ENCODE results near the gene IRX5.

The IRX5 gene

DNA sequence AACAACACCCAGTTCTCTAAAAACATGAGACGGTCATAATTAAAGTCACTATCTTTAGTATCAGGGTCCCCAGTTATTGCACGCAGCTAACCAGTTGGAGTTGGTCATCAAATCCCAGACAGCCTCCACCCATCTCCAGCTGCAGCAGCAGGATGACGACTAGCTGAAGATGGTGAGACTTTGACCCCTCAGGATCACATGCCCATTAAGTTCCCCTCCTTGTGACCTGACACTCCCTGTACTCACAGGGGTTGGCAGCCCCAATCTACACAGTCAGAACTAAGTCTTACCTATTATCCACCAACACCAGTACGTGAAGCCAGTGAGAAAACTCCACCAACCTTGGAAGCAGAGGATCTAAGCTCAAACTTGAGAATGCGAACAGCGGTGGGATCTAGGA is 37.7 kb upstream of the IRX5 start:
- CTCF ChIA-PET, result no interaction called here
- DNase-seq (ENCODE audit: extremely low spot score), result no peak
- POLR2A ChIA-PET, result no interaction called here
- TF ChIP-seq SP1 (IDR thresholded peaks at IDR 0.05) (no peak), FOXM1 (IDR thresholded peaks at IDR 0.05; ENCODE audit: borderline replicate concordance) (no peak), L3MBTL2 (conservative IDR thresholded peaks at IDR 0.05) (no peak), FOXA1 (IDR thresholded peaks at IDR 0.05) (no peak)

DNA sequence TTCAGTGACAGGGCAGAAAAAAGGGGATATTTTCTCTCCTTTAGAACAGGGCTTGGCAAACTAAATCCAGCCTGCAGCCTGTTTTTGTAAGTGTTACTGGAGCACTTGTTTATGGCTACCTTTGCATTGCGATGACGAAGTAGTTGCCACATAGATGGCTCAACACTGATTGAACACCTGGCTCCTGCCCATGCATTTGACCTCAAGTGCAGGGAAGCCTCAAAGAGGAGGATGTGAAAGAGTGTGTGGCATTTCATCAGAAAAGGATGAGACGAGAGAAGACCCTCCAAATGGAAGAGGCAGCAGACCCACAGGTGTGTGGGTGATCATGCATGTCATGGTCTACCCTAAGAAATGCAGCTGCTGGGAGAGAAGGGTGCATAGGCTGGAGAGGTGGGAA is 32.7 kb upstream of the IRX5 start:
- CTCF ChIA-PET, result no interaction called here
- no peak for DNase-seq (ENCODE audit: extremely low spot score)
- TF ChIP-seq FOXM1 (IDR thresholded peaks at IDR 0.05; ENCODE audit: borderline replicate concordance) (no peak), BHLHE40 (IDR thresholded peaks at IDR 0.05; ENCODE audit: borderline replicate concordance) (no peak), SP1 (IDR thresholded peaks at IDR 0.05) (no peak), SUZ12 (IDR thresholded peaks at IDR 0.05) (no peak), NFRKB (IDR thresholded peaks at IDR 0.05) (no peak), FOXK2 (IDR thresholded peaks at IDR 0.05) (no peak), LEF1 (IDR thresholded peaks at IDR 0.05; ENCODE audit: borderline replicate concordance) (no peak), HDGF (IDR thresholded peaks at IDR 0.05; ENCODE audit: borderline replicate concordance) (no peak), TARDBP (IDR thresholded peaks at IDR 0.05) (no peak), ZNF384 (IDR thresholded peaks at IDR 0.05) (no peak), ELF4 (IDR thresholded peaks at IDR 0.05) (no peak), FOXA1 (IDR thresholded peaks at IDR 0.05) (no peak), ARNT (IDR thresholded peaks at IDR 0.05) (no peak), CTBP1 (IDR thresholded peaks at IDR 0.05; ENCODE audit: borderline replicate concordance) (no peak), L3MBTL2 (conservative IDR thresholded peaks at IDR 0.05) (no peak)
- TF ChIP-seq, protein P1, sequence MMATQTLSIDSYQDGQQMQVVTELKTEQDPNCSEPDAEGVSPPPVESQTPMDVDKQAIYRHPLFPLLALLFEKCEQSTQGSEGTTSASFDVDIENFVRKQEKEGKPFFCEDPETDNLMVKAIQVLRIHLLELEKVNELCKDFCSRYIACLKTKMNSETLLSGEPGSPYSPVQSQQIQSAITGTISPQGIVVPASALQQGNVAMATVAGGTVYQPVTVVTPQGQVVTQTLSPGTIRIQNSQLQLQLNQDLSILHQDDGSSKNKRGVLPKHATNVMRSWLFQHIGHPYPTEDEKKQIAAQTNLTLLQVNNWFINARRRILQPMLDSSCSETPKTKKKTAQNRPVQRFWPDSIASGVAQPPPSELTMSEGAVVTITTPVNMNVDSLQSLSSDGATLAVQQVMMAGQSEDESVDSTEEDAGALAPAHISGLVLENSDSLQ (IDR thresholded peaks at IDR 0.05), result no peak
- POLR2A ChIA-PET, result no interaction called here

GRCh38 chr16:54901606-54902005 is 29.1 kb upstream of the IRX5 start:
- CTCF ChIA-PET, result no interaction called here
- DNase-seq (ENCODE audit: extremely low spot score), result no peak
- POLR2A ChIA-PET, result no interaction called here
- no peak for TF ChIP-seq FOXM1 (IDR thresholded peaks at IDR 0.05; ENCODE audit: borderline replicate concordance)
- no peak for TF ChIP-seq CTBP1 (IDR thresholded peaks at IDR 0.05; ENCODE audit: borderline replicate concordance)
- no peak for TF ChIP-seq ELF4 (IDR thresholded peaks at IDR 0.05)
- no peak for TF ChIP-seq LEF1 (IDR thresholded peaks at IDR 0.05; ENCODE audit: borderline replicate concordance)
- TF ChIP-seq FOXK2 (IDR thresholded peaks at IDR 0.05), result no peak
- no peak for TF ChIP-seq HDGF (IDR thresholded peaks at IDR 0.05; ENCODE audit: borderline replicate concordance)
- TF ChIP-seq ARNT (IDR thresholded peaks at IDR 0.05), result no peak
- no peak for TF ChIP-seq BHLHE40 (IDR thresholded peaks at IDR 0.05; ENCODE audit: borderline replicate concordance)
- TF ChIP-seq NFRKB (IDR thresholded peaks at IDR 0.05), result no peak
- TF ChIP-seq ZNF384 (IDR thresholded peaks at IDR 0.05), result no peak
- TF ChIP-seq SP1 (IDR thresholded peaks at IDR 0.05), result no peak
- TF ChIP-seq, protein P1 (IDR thresholded peaks at IDR 0.05), result no peak
- no peak for TF ChIP-seq L3MBTL2 (conservative IDR thresholded peaks at IDR 0.05)
- no peak for TF ChIP-seq FOXA1 (IDR thresholded peaks at IDR 0.05)
- TF ChIP-seq TARDBP (IDR thresholded peaks at IDR 0.05), result no peak
- no peak for TF ChIP-seq SUZ12 (IDR thresholded peaks at IDR 0.05)

GRCh38 chr16:54903047-54903446 is 27.6 kb upstream of the IRX5 start:
- POLR2A ChIA-PET, result no interaction called here
- no peak for TF ChIP-seq CTBP1 (IDR thresholded peaks at IDR 0.05; ENCODE audit: borderline replicate concordance)
- CTCF ChIA-PET, result no interaction called here
- DNase-seq (ENCODE audit: extremely low spot score), result no peak

DNA sequence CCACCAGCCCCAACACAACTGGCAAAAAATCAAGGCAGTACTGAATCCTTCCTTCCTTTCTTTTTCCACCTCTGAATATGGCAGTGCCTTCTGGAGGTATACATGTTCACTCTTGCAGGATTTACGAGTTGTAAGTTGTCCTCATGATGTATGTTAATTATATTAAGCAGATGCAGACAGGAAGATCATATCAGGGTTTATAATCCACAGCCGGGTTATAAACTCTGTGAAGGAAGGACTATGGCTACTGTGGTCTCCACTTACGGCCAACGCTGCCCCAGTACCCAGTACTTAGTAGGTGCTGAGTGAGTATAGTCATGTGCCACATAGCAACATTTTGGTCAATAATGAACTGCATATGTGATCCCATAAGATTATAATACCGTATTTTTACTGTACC is 19.6 kb upstream of the IRX5 start:
- TF ChIP-seq L3MBTL2 (conservative IDR thresholded peaks at IDR 0.05), result no peak
- TF ChIP-seq HDGF (IDR thresholded peaks at IDR 0.05; ENCODE audit: borderline replicate concordance), result no peak
- no peak for TF ChIP-seq NFRKB (IDR thresholded peaks at IDR 0.05)
- TF ChIP-seq, protein P1 (IDR thresholded peaks at IDR 0.05), result no peak
- TF ChIP-seq FOXA1 (IDR thresholded peaks at IDR 0.05), result no peak
- TF ChIP-seq BHLHE40 (IDR thresholded peaks at IDR 0.05; ENCODE audit: borderline replicate concordance), result no peak
- TF ChIP-seq ELF4 (IDR thresholded peaks at IDR 0.05), result no peak
- no peak for TF ChIP-seq SUZ12 (IDR thresholded peaks at IDR 0.05)
- no peak for TF ChIP-seq SP1 (IDR thresholded peaks at IDR 0.05)
- TF ChIP-seq TARDBP (IDR thresholded peaks at IDR 0.05), result no peak
- TF ChIP-seq ZNF384 (IDR thresholded peaks at IDR 0.05), result no peak
- no peak for TF ChIP-seq FOXK2 (IDR thresholded peaks at IDR 0.05)
- ChIA-PET POLR2A (no interaction called here), CTCF (no interaction called here)
- no peak for DNase-seq (ENCODE audit: extremely low spot score)

DNA sequence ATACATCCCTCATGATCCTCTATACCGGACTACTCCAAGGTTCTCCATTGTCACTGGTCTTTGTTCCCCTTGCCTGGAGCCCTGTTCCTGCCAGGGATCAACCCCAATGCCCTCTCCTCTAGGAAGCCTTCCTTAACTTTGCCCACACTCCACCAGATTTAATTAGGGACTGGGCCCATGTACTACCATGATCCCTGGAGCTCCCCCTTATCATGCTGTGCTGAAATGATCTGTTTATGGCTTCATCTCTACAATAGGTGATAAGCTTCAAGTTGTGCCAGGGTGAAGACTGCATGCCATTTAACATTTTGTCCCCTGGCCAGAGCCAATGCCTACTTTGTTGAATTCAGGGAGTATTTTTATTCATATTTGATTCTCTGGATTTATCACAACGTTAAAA is 17.9 kb upstream of the IRX5 start:
- POLR2A ChIA-PET, result no interaction called here
- no peak for TF ChIP-seq SP1 (IDR thresholded peaks at IDR 0.05)
- no peak for TF ChIP-seq SUZ12 (IDR thresholded peaks at IDR 0.05)
- TF ChIP-seq HDGF (IDR thresholded peaks at IDR 0.05; ENCODE audit: borderline replicate concordance), result no peak
- no peak for TF ChIP-seq LEF1 (IDR thresholded peaks at IDR 0.05; ENCODE audit: borderline replicate concordance)
- no peak for TF ChIP-seq BHLHE40 (IDR thresholded peaks at IDR 0.05; ENCODE audit: borderline replicate concordance)
- no peak for TF ChIP-seq ELF4 (IDR thresholded peaks at IDR 0.05)
- TF ChIP-seq FOXK2 (IDR thresholded peaks at IDR 0.05), result no peak
- TF ChIP-seq NFRKB (IDR thresholded peaks at IDR 0.05), result no peak
- TF ChIP-seq ZNF384 (IDR thresholded peaks at IDR 0.05), result no peak
- TF ChIP-seq TARDBP (IDR thresholded peaks at IDR 0.05), result no peak
- TF ChIP-seq, protein P1 (IDR thresholded peaks at IDR 0.05), result no peak
- no peak for TF ChIP-seq FOXA1 (IDR thresholded peaks at IDR 0.05)
- no peak for TF ChIP-seq ARNT (IDR thresholded peaks at IDR 0.05)
- TF ChIP-seq FOXM1 (IDR thresholded peaks at IDR 0.05; ENCODE audit: borderline replicate concordance), result no peak
- TF ChIP-seq CTBP1 (IDR thresholded peaks at IDR 0.05; ENCODE audit: borderline replicate concordance), result no peak

More for the DNA sequence above, 17.9 kb upstream of the IRX5 start:
- CTCF ChIA-PET, result no interaction called here
- no peak for DNase-seq (ENCODE audit: extremely low spot score)
